H9 (cell line): ENCODE data around the gene TRIM50. TPM values are rescaled to one million over a fixed set of nuclear protein-coding genes. Genes with fewer than 3 reads are reported as not detected.
"Not testable (repeated sequence)": the region's sequence is repeated elsewhere in the genome, so short reads cannot be mapped to it uniquely, and the experiment has no call there.

Experiments
- DNase-seq: peaks from one replicate; pipeline ENCODE4 v3.0.0-alpha.2; 2017
- H2AFZ ChIP-seq: one replicate; pipeline ENCODE4 v1.6.1; 2013; ENCODE audit warnings: mild to moderate bottlenecking, low read length, control low read depth, moderate library complexity
- H2AK5ac ChIP-seq: 2 replicates; pipeline ENCODE4 v1.6.1; 2013; ENCODE audit warnings: low read length, control low read depth, mixed read lengths; ENCODE audit not compliant: insufficient read length
- H2BK120ac ChIP-seq: one replicate; pipeline ENCODE4 v1.6.1; 2013; ENCODE audit warnings: low read depth, mild to moderate bottlenecking, low read length, control low read depth, inconsistent platforms; ENCODE audit not compliant: poor library complexity, severe bottlenecking
- H2BK12ac ChIP-seq: 2 replicates; pipeline ENCODE4 v1.6.1; 2013; ENCODE audit warnings: low read length, control low read depth, mixed read lengths, low read depth; ENCODE audit not compliant: insufficient read length
- H2BK15ac ChIP-seq: 2 replicates; pipeline ENCODE4 v1.6.1; 2013; ENCODE audit warnings: low read depth, low read length, control low read depth
- H2BK20ac ChIP-seq: one replicate; pipeline ENCODE4 v1.6.1; 2013; ENCODE audit warnings: low read depth, mild to moderate bottlenecking, low read length, control low read depth, inconsistent platforms; ENCODE audit not compliant: poor library complexity, severe bottlenecking
- H2BK5ac ChIP-seq: 2 replicates; pipeline ENCODE4 v1.6.1; 2013; ENCODE audit warnings: low read length, control low read depth, mixed read lengths; ENCODE audit not compliant: insufficient read length
- H3K14ac ChIP-seq: 2 replicates; pipeline ENCODE4 v1.6.1; 2013; ENCODE audit warnings: low read length, control low read depth; ENCODE audit not compliant: insufficient read depth
- H3K18ac ChIP-seq: 2 replicates; pipeline ENCODE4 v1.6.1; 2013; ENCODE audit warnings: low read depth, mild to moderate bottlenecking, mixed read lengths, low read length, control low read depth; ENCODE audit not compliant: insufficient read length
- H3K23ac ChIP-seq: 2 replicates; pipeline ENCODE4 v1.6.1; 2013; ENCODE audit warnings: low read length, control low read depth, mixed read lengths, low read depth; ENCODE audit not compliant: insufficient read length
- H3K23me2 ChIP-seq: 2 replicates; pipeline ENCODE4 v1.6.1; 2013; ENCODE audit warnings: low read depth, mild to moderate bottlenecking, mixed read lengths, low read length, control low read depth; ENCODE audit not compliant: insufficient read length, poor library complexity, severe bottlenecking
- H3K27ac ChIP-seq: 2 replicates; pipeline ENCODE4 v1.5.1; 2013; ENCODE audit warnings: low read length, control low read depth, mixed read lengths, low read depth; ENCODE audit not compliant: insufficient read length
- H3K27me3 ChIP-seq: 2 replicates; pipeline ENCODE4 v1.6.1; 2013; ENCODE audit warnings: low read length, control low read depth, inconsistent platforms; ENCODE audit not compliant: insufficient read depth
- H3K4ac ChIP-seq: 2 replicates; pipeline ENCODE4 v1.6.1; 2013; ENCODE audit warnings: low read depth, mild to moderate bottlenecking, control low read depth, inconsistent platforms, low read length, moderate library complexity
- H3K4me1 ChIP-seq: 2 replicates; pipeline ENCODE4 v1.6.1; 2013; ENCODE audit warnings: low read length, control low read depth, inconsistent platforms; ENCODE audit not compliant: insufficient read depth
- H3K4me2 ChIP-seq: 2 replicates; pipeline ENCODE4 v1.6.1; 2013; ENCODE audit warnings: low read length, control low read depth, mixed read lengths; ENCODE audit not compliant: insufficient read length, insufficient read depth
- H3K56ac ChIP-seq: 2 replicates; pipeline ENCODE4 v1.6.1; 2013; ENCODE audit warnings: low read depth, mild to moderate bottlenecking, mixed read lengths, low read length, control low read depth; ENCODE audit not compliant: insufficient read length
- H3K79me1 ChIP-seq: 2 replicates; pipeline ENCODE4 v1.6.1; 2013; ENCODE audit warnings: low read depth, mild to moderate bottlenecking, moderate library complexity, low read length, control low read depth, inconsistent platforms; ENCODE audit not compliant: insufficient read depth, poor library complexity, severe bottlenecking
- H3K79me2 ChIP-seq: 2 replicates; pipeline ENCODE4 v1.6.1; 2013; ENCODE audit warnings: low read length, control low read depth, inconsistent platforms; ENCODE audit not compliant: insufficient read depth
- H3K9ac ChIP-seq: 2 replicates; pipeline ENCODE4 v1.6.1; 2013; ENCODE audit warnings: low read length, control low read depth, mixed read lengths; ENCODE audit not compliant: insufficient read length; ENCODE audit errors: extremely low read depth
- H3K9me3 ChIP-seq: one replicate; pipeline ENCODE4 v1.6.1; 2013; ENCODE audit warnings: low read depth, low read length, inconsistent platforms; ENCODE audit not compliant: control insufficient read depth
- H3T11ph ChIP-seq: one replicate; pipeline ENCODE4 v1.6.1; 2013; ENCODE audit warnings: mild to moderate bottlenecking, low read length, control low read depth, inconsistent platforms
- H4K20me1 ChIP-seq: one replicate; pipeline ENCODE4 v1.6.1; 2013; ENCODE audit not compliant: control insufficient read depth, insufficient read length, insufficient read depth
- H4K5ac ChIP-seq: 2 replicates; pipeline ENCODE4 v1.6.1; 2013; ENCODE audit warnings: low read depth, mild to moderate bottlenecking, mixed read lengths, low read length, control low read depth; ENCODE audit not compliant: insufficient read length
- H4K8ac ChIP-seq: replicated peaks from 2 replicates; pipeline ENCODE4 v1.6.1; 2013; ENCODE audit warnings: low read length, control low read depth, mixed read lengths, low read depth; ENCODE audit not compliant: insufficient read length
- H4K91ac ChIP-seq: 2 replicates; pipeline ENCODE4 v1.6.1; 2013; ENCODE audit warnings: low read depth, mild to moderate bottlenecking, moderate library complexity, mixed read lengths, low read length, control low read depth; ENCODE audit not compliant: insufficient read length
- H3K27ac Mint-ChIP-seq, 3 experiments: 2 replicates in 2 of 3; 3 replicates in 1 of 3; pipeline ENCODE4 v1.8.0; 2020 to 2021; ENCODE audit warnings: mixed read lengths in 3 of 3, mild to moderate bottlenecking in 1 of 3, moderate library complexity in 1 of 3
- H3K27me3 Mint-ChIP-seq: 2 replicates; pipeline ENCODE4 v1.8.0; 2021; ENCODE audit warnings: low read depth, mild to moderate bottlenecking, moderate library complexity, mixed read lengths
- H3K36me3 Mint-ChIP-seq, 3 experiments: 2 replicates in 2 of 3; 3 replicates in 1 of 3; pipeline ENCODE4 v1.8.0; 2020 to 2021; ENCODE audit warnings: low read depth in 3 of 3, mixed read lengths in 3 of 3; ENCODE audit not compliant: insufficient read depth in 1 of 3
- H3K4me1 Mint-ChIP-seq, 2 experiments: 2 replicates each; pipeline ENCODE4 v1.8.0; 2020; ENCODE audit warnings: mixed read lengths in 2 of 2
- H3K4me3 Mint-ChIP-seq, 2 experiments: 2 replicates in 1 of 2; 3 replicates in 1 of 2; pipeline ENCODE4 v1.8.0; 2020 to 2021; ENCODE audit warnings: mild to moderate bottlenecking in 2 of 2, mixed read lengths in 2 of 2, moderate library complexity in 1 of 2
- H3K9me3 Mint-ChIP-seq, 2 experiments: 2 replicates in 1 of 2; 3 replicates in 1 of 2; pipeline ENCODE4 v1.8.0; 2020; ENCODE audit warnings: mild to moderate bottlenecking in 2 of 2, mixed read lengths in 2 of 2, moderate library complexity in 1 of 2
- WGBS: extraction: QIAGEN DNeasy Blood & Tissue Kit; methylation state at CpG from one replicate; pipeline ENCODE4 v1.1.7; 2013; ENCODE audit warnings: missing lambda C conversion rate, low lambda C conversion rate, mixed read lengths; ENCODE audit not compliant: insufficient read length; ENCODE audit errors: extremely low coverage; 5-methylcytosine and 5-hydroxymethylcytosine counted together
- total RNA-seq: library from RNA; stranded (reverse); gene quantifications from 2 replicates; pipeline ENCODE4 v1.2.1, GENCODE V29; 2021
- TF ChIP-seq, protein P1 (sequence below): fragments of 200-600 bp; sonication (generic); conservative IDR thresholded peaks from 3 replicates; pipeline ENCODE4 v1.8.0; 2021; ENCODE audit warnings: antibody characterized with exemption, mild to moderate bottlenecking

Gene TRIM50
- total RNA-seq, 1 experiment from 2014 or later = not detected

GRCh38 chr7:73376671-73377412 is 49.0 kb upstream of the TRIM50 start:
- WGBS = no CpG with 5 or more reads among the region's 20 CpGs
- H3K4me3 Mint-ChIP-seq = no peak overlapping the region
- Histone ChIP-seq H3K27me3 (no peaks in the 10 kb centered on the region), H2AFZ (no peak overlapping the region), H3K9ac (no peak overlapping the region), H2AK5ac (no peak overlapping the region), H3K27ac (no peak overlapping the region), H3K23ac (no peak overlapping the region), H3K4me1 (no peaks in the 10 kb centered on the region), H2BK120ac (no peak overlapping the region), H2BK15ac (no peak overlapping the region), H2BK5ac (no peak overlapping the region), H4K8ac (no peak overlapping the region), H3K23me2 (no peaks in the 10 kb centered on the region), H3K79me2 (no peaks in the 10 kb centered on the region), H3K79me1 (no peaks in the 10 kb centered on the region), H4K5ac (no peak overlapping the region), H3K4me2 (no peak overlapping the region), H4K20me1 (no peaks in the 10 kb centered on the region), H2BK12ac (no peak overlapping the region), H3K56ac (no peak overlapping the region), H3K14ac (no peak overlapping the region), H3K18ac (no peak overlapping the region), H3K4ac (no peak overlapping the region), H4K91ac (no peak overlapping the region), H3K9me3 (no peaks in the 10 kb centered on the region), H3T11ph (no peak overlapping the region), H2BK20ac (no peak overlapping the region)
- H3K27me3 Mint-ChIP-seq = peaks cover 12% of the 10 kb centered on the region
- H3K9me3 Mint-ChIP-seq = no peaks in the 10 kb centered on the region
- no peaks in the 10 kb centered on the region; a peak in 1 of 7 replicates for H3K36me3 Mint-ChIP-seq
- H3K27ac Mint-ChIP-seq = no peak overlapping the region
- no peak for DNase-seq
- TF ChIP-seq, protein P1, sequence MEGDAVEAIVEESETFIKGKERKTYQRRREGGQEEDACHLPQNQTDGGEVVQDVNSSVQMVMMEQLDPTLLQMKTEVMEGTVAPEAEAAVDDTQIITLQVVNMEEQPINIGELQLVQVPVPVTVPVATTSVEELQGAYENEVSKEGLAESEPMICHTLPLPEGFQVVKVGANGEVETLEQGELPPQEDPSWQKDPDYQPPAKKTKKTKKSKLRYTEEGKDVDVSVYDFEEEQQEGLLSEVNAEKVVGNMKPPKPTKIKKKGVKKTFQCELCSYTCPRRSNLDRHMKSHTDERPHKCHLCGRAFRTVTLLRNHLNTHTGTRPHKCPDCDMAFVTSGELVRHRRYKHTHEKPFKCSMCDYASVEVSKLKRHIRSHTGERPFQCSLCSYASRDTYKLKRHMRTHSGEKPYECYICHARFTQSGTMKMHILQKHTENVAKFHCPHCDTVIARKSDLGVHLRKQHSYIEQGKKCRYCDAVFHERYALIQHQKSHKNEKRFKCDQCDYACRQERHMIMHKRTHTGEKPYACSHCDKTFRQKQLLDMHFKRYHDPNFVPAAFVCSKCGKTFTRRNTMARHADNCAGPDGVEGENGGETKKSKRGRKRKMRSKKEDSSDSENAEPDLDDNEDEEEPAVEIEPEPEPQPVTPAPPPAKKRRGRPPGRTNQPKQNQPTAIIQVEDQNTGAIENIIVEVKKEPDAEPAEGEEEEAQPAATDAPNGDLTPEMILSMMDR = no peak
- no peaks in the 10 kb centered on the region; a peak in 1 of 4 replicates for H3K4me1 Mint-ChIP-seq

GRCh38 chr7:73376262-73376661 is 48.4 kb upstream of the TRIM50 start:
- not testable (repeated sequence) for H3K27me3 ChIP-seq, H3K27ac ChIP-seq, H3K27me3 Mint-ChIP-seq, H4K20me1 ChIP-seq, H3K79me2 ChIP-seq, H4K8ac ChIP-seq, H3K9me3 Mint-ChIP-seq, H3K4me2 ChIP-seq, H2BK120ac ChIP-seq, H2AK5ac ChIP-seq, H4K91ac ChIP-seq, H3K36me3 Mint-ChIP-seq, H3K56ac ChIP-seq, H3K14ac ChIP-seq, H3K79me1 ChIP-seq, H3T11ph ChIP-seq, H3K9ac ChIP-seq, H3K23ac ChIP-seq, H2BK5ac ChIP-seq, H2AFZ ChIP-seq, H2BK15ac ChIP-seq, H3K4me1 Mint-ChIP-seq, H4K5ac ChIP-seq, H2BK20ac ChIP-seq, H3K4me3 Mint-ChIP-seq, H3K9me3 ChIP-seq, H3K18ac ChIP-seq, DNase-seq, H3K23me2 ChIP-seq, H2BK12ac ChIP-seq, H3K4ac ChIP-seq, H3K4me1 ChIP-seq, H3K27ac Mint-ChIP-seq
- WGBS = no CpG with 5 or more reads among the region's 4 CpGs
